Kidney (tissue), 14 donors: ENCODE results near the gene FADS2. TPM values are rescaled to one million over a fixed set of nuclear protein-coding genes. Genes with fewer than 3 reads are reported as not detected.

Experiments used
- DNase-seq, 5 donors: peaks; one replicate each; pipeline ENCODE4 v3.0.0-alpha.2; 2013 to 2020
- FAIRE-seq: peaks from 2 replicates; lab custom pipeline; 2012; peaks lifted over from hg19 to GRCh38; lab: Jason Lieb, UNC
- H3K27ac ChIP-seq, 2 donors: one replicate each; pipeline ENCODE4 v1.7.0; 2013; ENCODE audit warnings: low read depth in 2 of 2, low read length in 2 of 2, inconsistent platforms in 1 of 2
- H3K27me3 ChIP-seq: one replicate; pipeline ENCODE4 v1.7.1; 2013; ENCODE audit warnings: low read length, inconsistent platforms; ENCODE audit not compliant: control insufficient read depth, insufficient read depth
- H3K36me3 ChIP-seq, 3 donors: one replicate each; pipeline versions ENCODE4 v1.7.0 to v1.7.1; 2013; ENCODE audit warnings: low read length in 3 of 3, control low read depth in 1 of 3, inconsistent platforms in 1 of 3; ENCODE audit not compliant: insufficient read depth in 3 of 3, control insufficient read depth in 2 of 3
- H3K4me1 ChIP-seq, 3 donors: one replicate each; pipeline versions ENCODE4 v1.7.0 to v1.7.1; 2013; ENCODE audit warnings: low read length in 3 of 3, inconsistent platforms in 1 of 3, low read depth in 1 of 3; ENCODE audit not compliant: control insufficient read depth in 2 of 3, insufficient read depth in 2 of 3
- H3K4me3 ChIP-seq, 3 donors: one replicate each; pipeline versions ENCODE4 v1.7.0 to v1.8.1; 2013; ENCODE audit warnings: low read length in 3 of 3, control low read depth in 1 of 3, inconsistent platforms in 1 of 3
- H3K9ac ChIP-seq, 3 donors: one replicate each; pipeline versions ENCODE4 v1.7.0 to v1.7.1; 2013; ENCODE audit warnings: low read length in 3 of 3, control low read depth in 1 of 3, inconsistent platforms in 1 of 3
- H3K9me3 ChIP-seq, 3 donors: one replicate each; pipeline versions ENCODE4 v1.7.0 to v1.7.1; 2013; ENCODE audit warnings: low read length in 3 of 3, control low read depth in 1 of 3, inconsistent platforms in 1 of 3; ENCODE audit not compliant: control insufficient read depth in 2 of 3, insufficient read depth in 1 of 3
- intact Hi-C: fragments of 100-400 bp; cut with DNase I; formaldehyde crosslinking; loops from one replicate; pipeline ENCODE4 v1.11.1; 2022
- polyA plus RNA-seq: library from polyadenylated mRNA; stranded (reverse); fragments of 350-450 nt; fragmentation: Illumina TruSeq; extraction: RNeasy Lipid Tissue Mini Kit (QIAGEN cat#74804); gene quantifications from one replicate; pipeline ENCODE4 v1.2.3, GENCODE V29; 2014; ENCODE audit warnings: low read depth, low replicate concordance; ENCODE audit not compliant: insufficient read depth
- total RNA-seq: library from RNA; stranded (reverse); fragmentation: NEBNext Ultra II Directional; extraction: Animal tissue kit (Norgen Biotek cat#: 25700); gene quantifications from one replicate; pipeline ENCODE4 v1.2.1, GENCODE V29; 2021
- TF ChIP-seq, protein P1 (sequence below): IDR thresholded peaks from 3 replicates; pipeline ENCODE4 v1.5.1; 2012; ENCODE audit warnings: mild to moderate bottlenecking, moderate library complexity, borderline replicate concordance; ENCODE audit not compliant: insufficient read depth; ENCODE audit errors: extremely low read depth
- donor health status: control.
- donor health status: control.
- donor health status: control.
- donor health status: control.
- donor health status: control.
- donor health status: DM: yes; HTN: yes; CAD: no.
- donor health status: Normal renal cell carcinoma (clear cell type).

Gene FADS2
- total and polyA plus RNA-seq, 2 donors from 2014 or later, result 9.8 to 49.2 TPM

DNA sequence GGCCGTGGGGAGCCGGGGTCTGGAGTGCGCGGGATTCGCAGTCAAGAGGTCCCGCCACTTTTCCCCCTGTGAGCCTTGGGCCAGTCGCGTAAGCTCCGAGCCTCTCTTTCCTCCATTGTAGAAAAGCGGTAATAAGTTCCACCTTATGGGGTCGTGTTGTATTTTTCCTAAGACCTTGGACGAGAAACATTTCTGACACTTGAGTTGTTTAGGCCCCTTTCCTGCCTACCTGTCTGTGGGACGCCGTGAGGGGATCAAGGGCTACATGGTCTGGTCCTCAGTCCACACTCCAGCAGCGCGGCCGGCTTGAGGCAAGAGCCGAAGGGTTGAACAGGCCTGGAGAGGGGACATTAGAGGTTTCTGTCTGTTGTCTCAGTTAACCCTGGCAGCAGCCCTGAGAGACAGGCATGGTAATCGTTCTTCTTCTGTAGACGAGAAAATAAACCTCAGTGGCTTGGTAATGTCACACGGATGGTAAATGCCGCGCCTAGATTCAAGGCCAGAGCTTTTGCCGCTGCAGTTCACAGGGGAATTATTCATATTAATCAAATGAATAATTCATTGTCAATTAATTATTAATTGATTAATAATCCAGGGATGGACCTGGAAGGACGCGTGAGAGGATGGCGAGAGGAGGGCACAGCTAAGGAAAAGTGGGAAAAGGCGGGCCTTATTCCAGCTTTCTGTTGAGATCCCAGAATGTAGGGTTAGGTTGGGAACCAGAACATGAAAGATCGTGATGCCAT lies 34.8 kb upstream of the FADS2 start:
- Histone ChIP-seq H3K27ac (peak overlapping the region in 1 of 2 donors; percentile 99), H3K9ac (peak overlapping the region; percentile 3 to 94 (median 88)), H3K27me3 (no peaks in the 10 kb centered on the region), H3K36me3 (peaks cover 9 to 15% (median 10%) of the 10 kb centered on the region in 3 donors), H3K9me3 (no peaks in the 10 kb centered on the region), H3K4me3 (peak overlapping the region; percentile 96 to 99 (median 98)), H3K4me1 (peaks cover 3 to 13% (median 11%) of the 10 kb centered on the region in 3 donors)
- TF ChIP-seq, protein P1, sequence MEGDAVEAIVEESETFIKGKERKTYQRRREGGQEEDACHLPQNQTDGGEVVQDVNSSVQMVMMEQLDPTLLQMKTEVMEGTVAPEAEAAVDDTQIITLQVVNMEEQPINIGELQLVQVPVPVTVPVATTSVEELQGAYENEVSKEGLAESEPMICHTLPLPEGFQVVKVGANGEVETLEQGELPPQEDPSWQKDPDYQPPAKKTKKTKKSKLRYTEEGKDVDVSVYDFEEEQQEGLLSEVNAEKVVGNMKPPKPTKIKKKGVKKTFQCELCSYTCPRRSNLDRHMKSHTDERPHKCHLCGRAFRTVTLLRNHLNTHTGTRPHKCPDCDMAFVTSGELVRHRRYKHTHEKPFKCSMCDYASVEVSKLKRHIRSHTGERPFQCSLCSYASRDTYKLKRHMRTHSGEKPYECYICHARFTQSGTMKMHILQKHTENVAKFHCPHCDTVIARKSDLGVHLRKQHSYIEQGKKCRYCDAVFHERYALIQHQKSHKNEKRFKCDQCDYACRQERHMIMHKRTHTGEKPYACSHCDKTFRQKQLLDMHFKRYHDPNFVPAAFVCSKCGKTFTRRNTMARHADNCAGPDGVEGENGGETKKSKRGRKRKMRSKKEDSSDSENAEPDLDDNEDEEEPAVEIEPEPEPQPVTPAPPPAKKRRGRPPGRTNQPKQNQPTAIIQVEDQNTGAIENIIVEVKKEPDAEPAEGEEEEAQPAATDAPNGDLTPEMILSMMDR, result no peak
- DNase-seq (peak in 2 of 5 donors; percentile 33 to 55), FAIRE-seq (no peak)
- intact Hi-C loops, result no loop called here

DNA sequence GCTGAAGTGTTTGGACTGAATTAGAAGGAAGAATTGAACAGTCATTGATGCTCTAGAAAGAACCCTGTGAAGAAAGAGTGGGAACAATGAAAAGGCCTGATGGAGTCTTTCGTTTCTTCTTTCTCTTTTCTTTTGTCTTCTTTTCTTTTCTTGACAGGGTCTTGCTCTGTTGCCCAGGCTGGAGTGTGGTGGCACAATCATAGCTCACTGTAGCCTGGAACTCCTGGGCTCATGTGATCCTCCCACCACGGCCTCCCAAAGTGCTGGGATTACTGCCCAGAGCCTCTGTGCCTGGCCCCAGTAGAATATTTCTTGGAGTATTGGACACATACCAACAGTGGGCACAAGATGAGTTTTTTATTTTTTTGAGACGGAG lies 34.3 kb upstream of the FADS2 start:
- H3K27ac ChIP-seq, result no peak overlapping the region
- peak overlapping the region in 1 of 3 donors; percentile 96 for H3K4me3 ChIP-seq
- H3K9me3 ChIP-seq, result no peaks in the 10 kb centered on the region
- DNase-seq (no peak), FAIRE-seq (no peak)
- TF ChIP-seq, protein P1, result no peak
- peaks cover 8 to 14% (median 9%) of the 10 kb centered on the region in 3 donors for H3K36me3 ChIP-seq
- H3K9ac ChIP-seq, result no peak overlapping the region
- peaks cover 3 to 13% (median 11%) of the 10 kb centered on the region in 3 donors for H3K4me1 ChIP-seq
- intact Hi-C loops, result no loop called here
- no peaks in the 10 kb centered on the region for H3K27me3 ChIP-seq

DNA sequence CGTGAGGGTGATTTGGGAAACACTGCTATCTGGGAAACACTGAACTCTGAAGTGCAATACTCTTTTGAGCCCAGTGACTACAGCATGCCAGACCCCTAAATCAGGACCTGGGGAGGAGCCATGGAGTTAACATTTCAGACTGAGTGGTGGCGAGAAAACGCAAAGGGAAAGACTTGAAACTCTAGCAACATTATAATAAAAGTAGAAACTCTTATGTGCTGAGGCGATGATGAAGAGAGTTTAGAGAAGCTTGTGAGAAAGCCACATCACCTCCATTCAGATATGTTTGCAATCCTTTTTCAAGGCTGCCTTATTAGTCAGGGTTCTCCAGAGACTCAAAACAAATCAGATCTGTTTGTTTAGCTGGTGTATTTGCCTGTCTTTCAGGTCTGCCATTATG lies 33.5 kb upstream of the FADS2 start:
- H3K4me1 ChIP-seq, result peaks cover 3 to 13% (median 11%) of the 10 kb centered on the region in 3 donors
- no peak overlapping the region for H3K9ac ChIP-seq
- H3K36me3 ChIP-seq, result peaks cover 4 to 6% (median 4%) of the 10 kb centered on the region in 3 donors
- FAIRE-seq (no peak), DNase-seq (no peak)
- H3K27me3 ChIP-seq, result no peaks in the 10 kb centered on the region
- intact Hi-C loops, result no loop called here
- no peak overlapping the region for H3K27ac ChIP-seq
- H3K4me3 ChIP-seq, result no peak overlapping the region
- no peaks in the 10 kb centered on the region for H3K9me3 ChIP-seq
- TF ChIP-seq, protein P1, result no peak
